GM18868 (cell line): Measurements from ENCODE around the gene EML1.

Source experiments
- ATAC-seq: cut with Tn5 transposase; IDR thresholded peaks from one replicate; pipeline ENCODE4 v1.9.1; 2021; ENCODE audit warnings: mild to moderate bottlenecking, moderate library complexity; ENCODE audit not compliant: unreplicated experiment

Gene EML1

GRCh38 chr14:99889268-99889667, 96.1 kb downstream of the EML1 start:
- no peak for ATAC-seq

- no peak for ATAC-seq
Measured at GRCh38 chr14:99891266-99891665, 98.1 kb downstream of the EML1 start.

- peak; percentile 82 for ATAC-seq
Measured at GRCh38 chr14:99891900-99892299, 98.7 kb downstream of the EML1 start.

- ATAC-seq: peak; percentile 7
Measured at GRCh38 chr14:99892406-99892805, 99.2 kb downstream of the EML1 start.

GRCh38 chr14:99896361-99896760, 103.1 kb downstream of the EML1 start:
- ATAC-seq: no peak

GRCh38 chr14:99899578-99900178, 106.5 kb downstream of the EML1 start:
- no peak for ATAC-seq

- no peak for ATAC-seq
Measured at GRCh38 chr14:99902925-99903324, 109.7 kb downstream of the EML1 start.

GRCh38 chr14:99904506-99904905, 111.3 kb downstream of the EML1 start:
- no peak for ATAC-seq

- no peak for ATAC-seq
Measured at GRCh38 chr14:99905121-99905520, 111.9 kb downstream of the EML1 start.

- no peak for ATAC-seq
Measured at GRCh38 chr14:99907761-99908652, 114.8 kb downstream of the EML1 start.

GRCh38 chr14:99908653-99909250, 115.5 kb downstream of the EML1 start:
- ATAC-seq: no peak

GRCh38 chr14:99909513-99910064, 116.4 kb downstream of the EML1 start:
- ATAC-seq: no peak

- no peak for ATAC-seq
Measured at GRCh38 chr14:99910337-99911309, 117.4 kb downstream of the EML1 start.

GRCh38 chr14:99915305-99916090, 122.3 kb downstream of the EML1 start:
- ATAC-seq: no peak

GRCh38 chr14:99916091-99916383, 122.8 kb downstream of the EML1 start:
- no peak for ATAC-seq

- no peak for ATAC-seq
Measured at GRCh38 chr14:99918781-99919180, 125.6 kb downstream of the EML1 start.

GRCh38 chr14:99921425-99921824, 128.2 kb downstream of the EML1 start:
- ATAC-seq: no peak

- ATAC-seq: peak; percentile 64
Measured at GRCh38 chr14:99924379-99924778, 131.2 kb downstream of the EML1 start.

- no peak for ATAC-seq
Measured at GRCh38 chr14:99925471-99925870, 132.3 kb downstream of the EML1 start.

GRCh38 chr14:99928963-99929362, 135.8 kb downstream of the EML1 start:
- ATAC-seq: no peak
